Measurements from ENCODE around the gene S1PR5. TPM values are rescaled to one million over a fixed set of nuclear protein-coding genes. Genes with fewer than 3 reads are reported as not detected.

S1PR5 gene
- total and polyA plus RNA-seq, 12 donors = 0.14 to 3.0 (median 0.55) TPM; not detected in 1

DNA sequence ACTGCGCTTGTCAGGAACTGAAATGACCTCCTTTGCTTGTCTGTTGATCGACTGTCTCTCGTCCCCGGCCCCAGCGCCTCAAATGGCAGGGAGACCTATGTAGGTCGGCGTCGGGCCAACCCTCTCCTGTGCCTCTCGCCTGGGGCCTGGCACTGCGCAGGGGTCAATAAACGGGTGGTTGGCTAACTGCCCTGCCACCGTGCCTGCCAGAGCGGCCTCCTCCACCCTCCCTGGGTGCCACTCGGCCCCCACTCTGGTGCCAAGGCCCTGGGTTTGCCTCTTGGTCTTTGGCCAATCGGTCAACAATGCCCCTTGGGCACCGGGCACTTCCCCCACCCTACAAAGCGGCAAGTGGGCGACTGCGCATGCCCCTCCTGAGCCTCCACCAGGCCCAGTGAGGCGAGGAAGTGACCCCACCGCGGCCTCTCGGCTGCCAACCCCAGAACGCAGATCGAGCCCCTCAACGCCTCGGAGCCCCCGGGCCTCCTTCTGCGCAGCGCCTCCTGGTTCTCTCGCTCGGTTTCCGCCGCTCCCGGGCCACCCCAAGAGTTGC, 15.2 kb downstream of the S1PR5 start:
- peak overlapping the region; percentile 65 to 98 (median 95) for H3K27ac ChIP-seq
- TF ChIP-seq, protein P1, sequence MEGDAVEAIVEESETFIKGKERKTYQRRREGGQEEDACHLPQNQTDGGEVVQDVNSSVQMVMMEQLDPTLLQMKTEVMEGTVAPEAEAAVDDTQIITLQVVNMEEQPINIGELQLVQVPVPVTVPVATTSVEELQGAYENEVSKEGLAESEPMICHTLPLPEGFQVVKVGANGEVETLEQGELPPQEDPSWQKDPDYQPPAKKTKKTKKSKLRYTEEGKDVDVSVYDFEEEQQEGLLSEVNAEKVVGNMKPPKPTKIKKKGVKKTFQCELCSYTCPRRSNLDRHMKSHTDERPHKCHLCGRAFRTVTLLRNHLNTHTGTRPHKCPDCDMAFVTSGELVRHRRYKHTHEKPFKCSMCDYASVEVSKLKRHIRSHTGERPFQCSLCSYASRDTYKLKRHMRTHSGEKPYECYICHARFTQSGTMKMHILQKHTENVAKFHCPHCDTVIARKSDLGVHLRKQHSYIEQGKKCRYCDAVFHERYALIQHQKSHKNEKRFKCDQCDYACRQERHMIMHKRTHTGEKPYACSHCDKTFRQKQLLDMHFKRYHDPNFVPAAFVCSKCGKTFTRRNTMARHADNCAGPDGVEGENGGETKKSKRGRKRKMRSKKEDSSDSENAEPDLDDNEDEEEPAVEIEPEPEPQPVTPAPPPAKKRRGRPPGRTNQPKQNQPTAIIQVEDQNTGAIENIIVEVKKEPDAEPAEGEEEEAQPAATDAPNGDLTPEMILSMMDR (IDR thresholded peaks at IDR 0.05) = no peak
- TF ChIP-seq POLR2A (IDR thresholded peaks at IDR 0.05) = no peak
- peaks cover 10 to 45% of the 10 kb centered on the region in 2 donors for H3K4me1 ChIP-seq (replicated peaks in 1 of 2)
- DNase-seq = peak; percentile 76 to 93 (median 88)
- H3K27me3 ChIP-seq = no peaks in the 10 kb centered on the region
- WGBS, 4 donors = 0 to 1% (median 0%) methylated on average over 7 to 35 of the region's 35 CpGs
- H3K9me3 ChIP-seq (replicated peaks in 1 of 3) = no peaks in the 10 kb centered on the region
- intact Hi-C loops (cut with DNase I) = loop anchor here (5.0 to 10.0 kb wide), 2 partner anchors 65 to 73 kb away; partner anchors contain the start of genes CDKN2D (in 1 of the 2) and KRI1 (in 1 of the 2)
- peaks cover 0 to 24% of the 10 kb centered on the region in 2 donors for H3K36me3 ChIP-seq (replicated peaks in 1 of 2)
- peak overlapping the region; percentile 19 to 95 (median 70) for H3K4me3 ChIP-seq

GRCh38 chr19:10500247-10500592, 17.0 kb downstream of the S1PR5 start:
- H3K4me1 ChIP-seq (replicated peaks in 1 of 2) = peaks cover 10 to 45% of the 10 kb centered on the region in 2 donors

GRCh38 chr19:10499550-10500246, 17.5 kb downstream of the S1PR5 start:
- 76 to 91% (median 78%) methylated on average over 3 to 24 of the region's 24 CpGs for WGBS, 4 donors
- intact Hi-C loops (cut with DNase I) = loop anchor here (5.0 to 10.0 kb wide), 2 partner anchors 68 to 75 kb away; partner anchors contain the start of genes CDKN2D (in 1 of the 2) and KRI1 (in 1 of the 2)
- H3K4me1 ChIP-seq (replicated peaks in 1 of 2) = peaks cover 10 to 45% of the 10 kb centered on the region in 2 donors
- H3K4me3 ChIP-seq = no peak overlapping the region
- H3K27ac ChIP-seq = peak overlapping the region in 2 of 5 donors; percentile 71 to 72
- TF ChIP-seq, protein P1 (IDR thresholded peaks at IDR 0.05) = no peak
- TF ChIP-seq POLR2A (IDR thresholded peaks at IDR 0.05) = no peak
- DNase-seq = peak in 1 of 7 donors; percentile 26
- no peaks in the 10 kb centered on the region for H3K27me3 ChIP-seq
- peaks cover 0 to 47% of the 10 kb centered on the region in 2 donors for H3K36me3 ChIP-seq (replicated peaks in 1 of 2)
- H3K9me3 ChIP-seq (replicated peaks in 1 of 3) = no peaks in the 10 kb centered on the region

More at GRCh38 chr19:10500247-10500592, 17.0 kb downstream of the S1PR5 start:
- H3K27ac ChIP-seq = no peak overlapping the region
- no peak overlapping the region for H3K4me3 ChIP-seq
- H3K36me3 ChIP-seq (replicated peaks in 1 of 2) = peaks cover 0 to 42% of the 10 kb centered on the region in 2 donors
- no peak for DNase-seq
- no peaks in the 10 kb centered on the region for H3K9me3 ChIP-seq (replicated peaks in 1 of 3)
- TF ChIP-seq, protein P1 (IDR thresholded peaks at IDR 0.05) = no peak
- no peak for TF ChIP-seq POLR2A (IDR thresholded peaks at IDR 0.05)
- intact Hi-C loops (cut with DNase I) = loop anchor here (5.0 to 10.0 kb wide), 2 partner anchors 67 to 75 kb away; partner anchors contain the start of genes CDKN2D (in 1 of the 2) and KRI1 (in 1 of the 2)
- 95 to 97% (median 97%) methylated on average over 2 of the region's 2 CpGs for WGBS, 4 donors
- no peaks in the 10 kb centered on the region for H3K27me3 ChIP-seq

DNA sequence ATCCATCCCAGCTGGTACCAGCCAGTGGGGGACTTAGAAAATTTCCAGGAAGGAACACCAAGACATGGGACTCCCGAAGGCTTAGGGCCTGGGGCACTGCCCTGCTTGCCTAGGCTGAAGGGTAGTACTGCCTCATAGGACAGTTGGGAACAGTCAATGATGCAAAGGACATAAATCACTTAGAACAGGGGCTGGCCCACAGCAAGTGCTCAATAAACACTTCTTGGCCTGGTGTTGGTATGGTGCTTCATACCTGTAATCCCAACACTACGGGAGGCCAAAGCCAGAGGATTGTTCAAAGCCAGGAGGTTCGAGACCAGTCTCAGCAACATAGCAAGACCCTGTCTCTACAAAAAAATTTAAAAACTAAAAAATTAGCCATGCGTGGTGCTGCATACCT, 19.9 kb downstream of the S1PR5 start:
- no peak overlapping the region for H3K4me3 ChIP-seq
- H3K4me1 ChIP-seq (replicated peaks in 1 of 2) = peaks cover 10 to 45% of the 10 kb centered on the region in 2 donors
- TF ChIP-seq, protein P1 (IDR thresholded peaks at IDR 0.05) = no peak
- no peak for TF ChIP-seq POLR2A (IDR thresholded peaks at IDR 0.05)
- H3K9me3 ChIP-seq (replicated peaks in 1 of 3) = no peaks in the 10 kb centered on the region
- H3K36me3 ChIP-seq (replicated peaks in 1 of 2) = peaks cover 0 to 63% of the 10 kb centered on the region in 2 donors
- WGBS, 4 donors = 89 to 96% (median 95%) methylated on average over 4 of the region's 4 CpGs
- no peak overlapping the region for H3K27ac ChIP-seq
- DNase-seq = no peak
- H3K27me3 ChIP-seq = no peaks in the 10 kb centered on the region
- intact Hi-C loops (cut with DNase I) = no loop called here
